Ectodermal cell (in vitro differentiated cells): ENCODE measurements around the gene SNRPB.

Experiments used
- H3K27ac ChIP-seq: 2 replicates; pipeline ENCODE4 v1.7.0; 2013; ENCODE audit warnings: mild to moderate bottlenecking, low read depth, low read length; ENCODE audit not compliant: insufficient read depth, poor library complexity, severe bottlenecking
- H3K27me3 ChIP-seq: 2 replicates; pipeline ENCODE4 v1.7.0; 2013; ENCODE audit warnings: mild to moderate bottlenecking, low read length; ENCODE audit not compliant: insufficient read depth, control insufficient read depth, poor library complexity, severe bottlenecking
- H3K36me3 ChIP-seq: one replicate; pipeline ENCODE4 v1.7.0; 2013; ENCODE audit warnings: low read length; ENCODE audit not compliant: control insufficient read depth, insufficient read depth
- H3K4me1 ChIP-seq: one replicate; pipeline ENCODE4 v1.7.0; 2013; ENCODE audit warnings: low read length; ENCODE audit not compliant: control insufficient read depth, insufficient read depth
- H3K4me3 ChIP-seq: 2 replicates; pipeline ENCODE4 v1.7.0; 2013; ENCODE audit warnings: low read depth, low read length, control low read depth; ENCODE audit not compliant: insufficient read depth
- H3K9me3 ChIP-seq: 2 replicates; pipeline ENCODE4 v1.7.0; 2013; ENCODE audit warnings: mild to moderate bottlenecking, low read length, moderate library complexity; ENCODE audit not compliant: control insufficient read depth
- WGBS, 2 experiments: methylation state at CpG; one replicate each; pipeline ENCODE4 v1.1.7; 2013; ENCODE audit warnings: missing lambda C conversion rate in 2 of 2; 5-methylcytosine and 5-hydroxymethylcytosine counted together

Gene SNRPB

DNA sequence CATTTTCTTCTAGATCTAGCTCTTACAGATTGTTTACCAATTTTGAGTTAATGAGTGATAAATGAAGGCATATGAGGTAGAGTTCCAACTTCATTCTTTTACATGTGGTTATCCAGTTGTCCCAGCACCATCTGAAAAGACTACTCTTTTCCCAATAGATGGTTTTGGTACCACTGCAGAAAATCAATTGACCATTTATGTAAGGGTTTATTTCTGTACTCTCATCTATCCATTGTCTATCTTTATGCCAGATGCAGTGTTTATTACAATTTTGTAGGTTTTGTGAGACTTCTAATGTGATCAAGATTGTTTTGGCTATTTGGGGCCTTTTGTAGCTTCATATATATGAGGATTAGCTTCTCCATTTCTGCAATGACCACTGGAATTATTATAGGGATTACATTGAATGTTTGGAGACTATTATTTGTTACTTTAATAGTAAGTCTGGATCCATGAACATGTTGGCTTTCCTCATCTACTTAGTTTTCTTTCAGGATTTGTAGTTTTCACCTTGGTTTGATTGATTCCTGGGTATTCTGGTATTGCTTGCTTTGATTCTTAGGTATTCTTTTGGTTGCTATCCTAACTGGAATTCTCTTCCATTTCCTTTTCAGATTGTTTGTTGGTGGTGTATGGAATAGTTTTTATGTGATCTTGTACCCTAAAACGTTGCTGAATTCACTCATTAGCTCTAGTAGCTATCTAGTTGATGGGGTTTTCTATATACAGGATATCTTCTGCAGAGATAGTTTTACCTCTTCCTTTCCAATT, 10.4 kb downstream of the SNRPB start:
- WGBS, 2 experiments: 100% methylated on average over 1 of the region's 1 CpG; no CpG with 5 or more reads in 1 of the 2 experiments
- peaks cover 48% of the 10 kb centered on the region for H3K36me3 ChIP-seq
- H3K4me1 ChIP-seq: no peaks in the 10 kb centered on the region
- H3K9me3 ChIP-seq: no peaks in the 10 kb centered on the region
- no peak overlapping the region for H3K27ac ChIP-seq
- H3K4me3 ChIP-seq: no peak overlapping the region
- no peaks in the 10 kb centered on the region for H3K27me3 ChIP-seq

- no peaks in the 10 kb centered on the region for H3K9me3 ChIP-seq
- H3K27me3 ChIP-seq: no peaks in the 10 kb centered on the region
- no peak overlapping the region for H3K4me3 ChIP-seq
- 92 to 99% methylated on average over 2 to 3 of the region's 3 CpGs for whole genome bisulfite sequencing, 2 experiments
- no peak overlapping the region for H3K27ac ChIP-seq
- H3K4me1 ChIP-seq: no peaks in the 10 kb centered on the region
- peaks cover 38% of the 10 kb centered on the region for H3K36me3 ChIP-seq
Measured at GRCh38 chr20:2458919-2459499, 11.6 kb downstream of the SNRPB start.

- Histone ChIP-seq H3K9me3 (no peaks in the 10 kb centered on the region), H3K36me3 (peaks cover 8% of the 10 kb centered on the region), H3K27ac (no peak overlapping the region), H3K4me1 (no peaks in the 10 kb centered on the region), H3K27me3 (no peaks in the 10 kb centered on the region), H3K4me3 (no peak overlapping the region)
- 85 to 92% methylated on average over 2 of the region's 2 CpGs for WGBS, 2 experiments
Measured at GRCh38 chr20:2455771-2456497, 14.7 kb downstream of the SNRPB start.

DNA sequence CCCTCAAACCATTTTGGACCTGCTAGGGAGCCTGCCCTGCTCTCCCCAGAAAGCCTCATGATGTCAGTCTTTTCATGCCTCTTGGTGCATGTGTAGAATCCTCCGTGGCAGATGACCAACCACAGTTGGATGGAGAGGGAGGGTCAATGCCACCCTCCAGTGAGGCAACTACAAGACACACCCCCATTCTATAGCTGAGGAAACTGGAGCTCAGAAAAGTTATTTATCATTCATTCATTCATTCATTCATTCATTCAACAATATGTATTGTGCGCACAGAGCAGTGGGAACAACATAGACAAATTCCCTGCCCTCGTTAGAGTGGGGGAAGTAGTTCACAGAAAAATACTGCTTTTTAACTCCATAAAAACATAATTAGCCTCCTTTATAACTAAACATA, 16.8 kb downstream of the SNRPB start:
- 83 to 89% methylated on average over 3 of the region's 3 CpGs for WGBS, 2 experiments
- Histone ChIP-seq H3K4me3 (no peak overlapping the region), H3K27ac (no peak overlapping the region), H3K4me1 (no peaks in the 10 kb centered on the region), H3K36me3 (no peaks in the 10 kb centered on the region), H3K27me3 (no peaks in the 10 kb centered on the region), H3K9me3 (no peaks in the 10 kb centered on the region)

DNA sequence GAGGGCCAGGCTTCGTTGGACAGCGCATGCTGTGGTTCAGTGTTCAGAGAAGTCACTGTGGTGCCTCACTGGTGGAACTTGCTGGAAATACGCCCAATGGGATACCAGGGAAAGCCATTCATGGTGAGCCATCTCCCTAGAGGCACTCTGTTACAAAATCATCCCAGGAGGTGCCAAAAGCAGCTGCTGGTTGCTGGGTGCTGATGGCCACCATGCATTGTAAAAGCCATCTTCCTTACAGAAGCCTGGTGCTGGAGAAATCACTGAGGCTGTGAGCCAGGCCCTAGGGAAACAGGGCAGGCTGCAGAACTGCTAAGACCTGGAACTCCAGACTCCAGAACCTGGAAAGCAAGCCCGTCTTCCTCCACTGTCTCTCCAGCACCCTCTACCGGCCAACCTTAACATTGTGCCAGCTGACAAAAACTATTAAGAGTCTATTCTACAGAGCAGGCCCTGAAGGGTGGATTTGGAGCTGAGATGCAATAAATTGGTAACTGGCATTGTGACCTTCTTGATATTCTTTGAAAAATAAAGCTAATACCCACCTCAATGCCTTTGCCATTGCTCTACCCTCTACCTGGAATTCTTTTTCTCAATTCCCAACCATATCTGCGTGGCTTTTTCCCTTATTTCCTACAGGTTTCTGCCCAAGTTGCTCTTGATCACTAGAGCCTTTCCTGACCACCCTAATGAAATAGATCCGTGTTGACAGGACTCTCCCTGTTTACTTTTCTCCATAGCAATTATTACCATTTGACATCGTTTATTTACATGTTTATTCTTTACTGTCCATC, 18.5 kb downstream of the SNRPB start:
- no peaks in the 10 kb centered on the region for H3K36me3 ChIP-seq
- H3K27me3 ChIP-seq: no peaks in the 10 kb centered on the region
- WGBS, 2 experiments: 59 to 63% methylated on average over 8 of the region's 8 CpGs
- H3K4me3 ChIP-seq: no peak overlapping the region
- H3K4me1 ChIP-seq: no peaks in the 10 kb centered on the region
- no peak overlapping the region for H3K27ac ChIP-seq
- no peaks in the 10 kb centered on the region for H3K9me3 ChIP-seq

DNA sequence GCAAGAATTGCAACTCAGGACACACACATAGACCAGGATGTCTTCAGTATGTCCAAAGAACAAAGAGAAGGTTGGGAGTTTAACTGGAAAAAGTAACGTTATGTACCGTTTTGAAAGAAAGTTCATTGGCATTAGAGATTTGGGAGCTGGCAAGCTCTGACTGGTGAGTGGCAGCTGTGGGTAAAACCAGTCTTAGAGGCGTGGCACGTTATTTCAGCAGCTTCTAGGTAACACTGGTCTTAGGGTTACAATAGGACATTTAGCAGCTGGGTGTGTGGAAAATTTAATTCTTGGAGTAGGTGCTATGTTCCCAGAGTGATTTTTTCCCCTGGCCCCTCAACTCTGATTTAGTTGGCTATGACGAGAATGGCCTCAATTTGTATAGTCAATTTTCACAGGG, 19.2 kb downstream of the SNRPB start:
- no peak overlapping the region for H3K4me3 ChIP-seq
- H3K9me3 ChIP-seq: no peaks in the 10 kb centered on the region
- H3K27ac ChIP-seq: no peak overlapping the region
- no peaks in the 10 kb centered on the region for H3K4me1 ChIP-seq
- H3K36me3 ChIP-seq: no peaks in the 10 kb centered on the region
- 93 to 94% methylated on average over 5 of the region's 5 CpGs for WGBS, 2 experiments
- no peaks in the 10 kb centered on the region for H3K27me3 ChIP-seq

DNA sequence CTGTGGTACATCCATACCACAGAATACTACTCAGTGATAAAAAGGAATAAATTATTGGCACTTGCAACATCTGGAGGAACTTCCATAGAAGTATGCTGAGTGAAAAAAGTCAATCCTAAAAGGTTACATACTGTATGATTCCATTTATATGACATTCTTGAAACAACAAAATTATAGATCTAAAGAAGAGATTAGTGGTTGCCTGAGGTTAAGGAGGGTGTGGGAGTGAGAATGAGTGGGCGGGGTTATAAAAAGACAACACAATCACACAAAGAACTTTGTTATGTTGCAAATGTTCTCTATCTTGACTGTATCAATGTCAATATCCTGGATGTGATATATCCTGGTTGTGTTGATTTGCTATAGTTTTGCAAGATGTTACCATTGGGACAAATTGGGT, 21.2 kb downstream of the SNRPB start:
- H3K9me3 ChIP-seq: no peaks in the 10 kb centered on the region
- no CpG with 5 or more reads among the region's 1 CpG for WGBS, 2 experiments

DNA sequence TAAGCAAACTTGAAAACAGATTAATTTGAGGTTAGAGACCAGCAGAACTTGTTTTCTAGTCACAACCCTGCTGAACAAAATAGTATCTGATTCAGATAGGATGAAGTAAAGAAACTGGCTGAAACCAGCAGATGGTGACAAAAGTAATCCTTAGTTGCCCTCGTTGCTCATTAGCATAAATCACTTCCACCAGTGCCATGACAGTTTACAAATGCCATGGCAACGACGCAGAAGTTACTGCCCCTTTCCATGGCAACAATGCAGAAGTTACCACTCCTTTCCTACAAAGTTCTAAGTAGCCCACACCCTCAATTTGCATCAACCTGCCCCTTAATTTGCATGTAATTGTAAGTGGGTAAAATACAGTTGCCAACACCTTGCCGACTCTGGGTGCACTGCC, 23.7 kb downstream of the SNRPB start:
- Histone ChIP-seq H3K4me1 (no peaks in the 10 kb centered on the region), H3K27me3 (no peaks in the 10 kb centered on the region), H3K36me3 (no peaks in the 10 kb centered on the region), H3K4me3 (no peak overlapping the region), H3K9me3 (no peaks in the 10 kb centered on the region), H3K27ac (no peak overlapping the region)
- 70 to 75% methylated on average over 4 of the region's 4 CpGs for WGBS, 2 experiments

More for the DNA sequence above, 21.2 kb downstream of the SNRPB start:
- Histone ChIP-seq H3K36me3 (no peaks in the 10 kb centered on the region), H3K27me3 (no peaks in the 10 kb centered on the region), H3K4me1 (no peaks in the 10 kb centered on the region), H3K27ac (no peak overlapping the region), H3K4me3 (no peak overlapping the region)

DNA sequence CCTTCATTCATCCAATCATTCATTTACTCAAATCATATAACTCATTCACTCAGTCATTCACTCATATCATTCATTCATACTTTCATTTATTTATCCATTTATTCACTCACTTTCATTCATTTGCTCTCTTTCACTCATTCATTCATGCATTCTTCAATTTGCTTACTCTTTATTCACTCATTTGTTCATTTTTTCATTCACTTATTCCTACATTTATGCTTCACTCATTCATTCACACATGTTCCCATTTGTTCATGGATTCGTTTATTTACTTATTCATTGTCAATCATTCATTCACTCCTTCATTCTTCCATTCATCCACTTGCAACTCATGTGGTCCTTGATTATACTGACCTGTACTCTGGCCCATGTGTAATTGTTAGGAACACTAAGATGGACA, 39.4 kb downstream of the SNRPB start:
- Histone ChIP-seq H3K27me3 (no peaks in the 10 kb centered on the region), H3K4me3 (no peak overlapping the region), H3K36me3 (no peaks in the 10 kb centered on the region), H3K9me3 (no peaks in the 10 kb centered on the region), H3K4me1 (no peaks in the 10 kb centered on the region), H3K27ac (no peak overlapping the region)
- WGBS, 2 experiments: 74 to 90% methylated on average over 1 of the region's 1 CpG

DNA sequence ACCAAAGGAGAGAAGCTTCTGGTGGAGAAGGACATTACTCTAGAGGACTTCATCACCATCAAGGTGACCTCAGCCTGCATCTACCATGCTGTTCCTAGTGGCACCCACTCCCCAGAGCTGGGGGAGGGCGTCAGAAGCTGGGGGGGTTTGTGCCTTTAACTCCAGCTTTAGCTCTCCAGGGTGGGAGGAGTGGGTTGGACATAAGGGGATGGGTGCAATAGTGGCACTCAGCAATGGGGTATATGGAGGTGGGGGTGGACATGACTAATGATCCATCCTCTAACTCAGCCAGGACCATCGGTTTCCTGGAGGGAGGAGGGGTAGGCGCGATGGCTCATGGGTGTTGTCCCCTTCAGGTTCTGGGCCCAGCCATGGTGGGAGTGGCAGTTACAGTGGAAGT, 40.1 kb downstream of the SNRPB start:
- 86 to 87% methylated on average over 4 of the region's 4 CpGs for WGBS, 2 experiments
- Histone ChIP-seq H3K27me3 (no peaks in the 10 kb centered on the region), H3K4me1 (no peaks in the 10 kb centered on the region), H3K27ac (no peak overlapping the region), H3K36me3 (no peaks in the 10 kb centered on the region), H3K4me3 (no peak overlapping the region), H3K9me3 (no peaks in the 10 kb centered on the region)
